GM10847 (cell line): ENCODE measurements around the gene TMEM45A.

Experiments used
- POLR2A ChIP-seq: IDR thresholded peaks from 2 replicates; pipeline ENCODE4 v1.6.1; 2011; ENCODE audit not compliant: insufficient read length; ENCODE audit errors: extremely low read depth

TMEM45A gene

DNA sequence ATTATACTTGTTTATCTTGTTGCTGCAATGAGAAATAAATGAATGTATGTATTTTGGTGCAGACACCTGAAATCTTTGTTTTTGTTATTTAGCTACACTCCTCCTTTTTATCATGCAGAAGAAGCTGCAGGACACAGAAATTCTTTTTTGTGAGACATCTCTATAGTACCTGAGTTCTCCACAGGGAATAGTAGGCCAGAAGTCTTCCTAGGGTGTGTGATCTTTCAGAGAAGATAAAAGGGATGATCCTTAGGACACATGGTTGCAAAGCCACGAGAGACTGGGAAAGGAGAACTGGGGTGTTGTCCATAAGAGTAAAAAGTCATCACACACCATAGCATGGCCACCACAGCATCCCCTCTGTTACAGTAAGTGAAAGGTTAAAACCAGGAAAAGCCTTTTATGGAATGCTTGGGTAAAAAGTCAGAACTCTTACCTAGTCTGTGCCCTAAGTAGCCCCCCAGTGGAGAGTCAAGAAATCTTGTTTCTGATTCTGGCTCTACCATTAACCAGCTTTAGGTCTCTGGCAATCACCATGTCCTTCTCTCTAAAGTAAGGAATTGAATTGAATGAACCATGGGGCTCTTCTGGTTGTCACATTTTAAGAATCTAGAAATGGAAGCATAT, 85.1 kb downstream of the TMEM45A start:
- TF ChIP-seq POLR2A: no peak

DNA sequence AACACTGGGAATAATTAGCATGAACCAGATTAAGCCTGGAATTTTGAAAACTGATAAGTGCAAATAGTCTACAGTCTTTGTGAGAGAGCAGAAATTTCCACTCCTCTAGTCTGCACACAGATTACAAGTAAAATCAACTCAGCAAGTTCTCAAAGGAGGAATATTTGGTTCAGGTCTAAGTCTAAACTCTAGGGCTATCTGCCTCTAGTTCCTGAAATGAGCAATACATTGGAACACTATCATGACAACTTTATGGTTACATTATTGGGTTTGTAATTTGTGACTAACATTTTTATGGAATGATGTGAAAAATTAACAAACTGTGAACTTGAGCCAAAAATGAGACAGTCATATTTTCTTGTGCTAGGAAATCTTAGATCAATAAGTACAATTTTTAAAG, 86.2 kb downstream of the TMEM45A start:
- TF ChIP-seq POLR2A: no peak

DNA sequence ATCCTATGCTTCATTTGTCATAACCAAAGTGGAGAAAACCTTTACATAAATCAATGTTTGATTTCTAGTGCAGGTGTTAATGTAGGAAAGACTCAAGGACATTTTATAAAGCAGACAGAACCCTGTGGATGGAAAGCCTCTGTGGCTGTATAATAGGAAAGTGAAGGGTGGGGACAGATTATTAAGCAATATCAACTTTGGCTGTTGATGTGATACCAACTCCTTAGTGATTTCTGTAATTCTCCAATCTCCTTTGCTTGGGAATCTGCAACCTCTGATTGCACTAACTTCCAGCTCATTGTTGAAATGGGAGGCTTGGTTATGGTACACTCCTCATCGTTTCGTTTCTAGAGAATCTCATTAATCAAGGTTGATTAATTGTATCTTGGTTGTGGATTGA, 87.7 kb downstream of the TMEM45A start:
- no peak for TF ChIP-seq POLR2A

DNA sequence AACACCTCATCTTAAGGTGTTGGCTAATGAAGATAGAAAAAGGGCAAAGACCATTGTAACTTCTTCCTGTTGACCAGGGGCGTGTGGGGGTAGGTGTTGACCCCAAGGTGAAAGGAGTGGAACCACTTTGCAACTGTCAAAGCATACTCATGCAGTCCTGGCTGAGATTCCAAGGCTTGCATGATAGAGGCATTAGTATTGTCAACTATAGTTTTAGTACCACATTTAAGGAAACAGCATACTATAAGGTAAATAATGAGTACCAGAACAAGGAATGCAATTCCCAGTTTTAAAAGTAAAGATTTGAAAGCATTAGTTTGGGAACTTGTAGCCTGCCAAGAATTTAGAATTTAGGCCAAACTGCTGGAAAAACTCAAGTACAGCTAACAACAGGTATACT, 89.2 kb downstream of the TMEM45A start:
- TF ChIP-seq POLR2A: no peak

DNA sequence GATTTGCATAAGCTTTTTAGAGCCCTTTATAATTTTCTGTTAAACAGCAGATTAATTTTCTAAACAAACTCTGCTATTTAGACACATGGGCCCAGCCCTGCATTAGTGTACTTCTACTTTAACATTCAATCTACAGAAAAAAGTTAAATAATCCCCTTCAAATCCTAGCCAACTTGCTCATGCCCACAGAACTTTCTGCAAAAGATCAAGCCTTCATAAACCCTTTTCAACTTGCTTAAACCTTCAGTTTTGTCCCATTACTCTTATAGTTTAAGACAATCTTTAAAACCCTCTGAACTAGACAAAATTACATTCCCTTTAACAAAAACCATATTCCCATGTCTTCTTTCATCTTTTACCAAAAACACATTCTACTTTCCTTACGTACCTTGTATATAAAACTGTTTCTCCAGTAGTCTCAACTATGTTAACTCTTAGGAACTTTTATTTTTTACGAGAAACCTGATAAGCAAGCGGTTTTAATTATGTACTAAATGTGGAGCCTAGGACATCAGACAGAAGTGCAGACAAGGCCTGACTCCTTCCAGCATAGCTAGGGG, 91.8 kb downstream of the TMEM45A start:
- TF ChIP-seq POLR2A: no peak

DNA sequence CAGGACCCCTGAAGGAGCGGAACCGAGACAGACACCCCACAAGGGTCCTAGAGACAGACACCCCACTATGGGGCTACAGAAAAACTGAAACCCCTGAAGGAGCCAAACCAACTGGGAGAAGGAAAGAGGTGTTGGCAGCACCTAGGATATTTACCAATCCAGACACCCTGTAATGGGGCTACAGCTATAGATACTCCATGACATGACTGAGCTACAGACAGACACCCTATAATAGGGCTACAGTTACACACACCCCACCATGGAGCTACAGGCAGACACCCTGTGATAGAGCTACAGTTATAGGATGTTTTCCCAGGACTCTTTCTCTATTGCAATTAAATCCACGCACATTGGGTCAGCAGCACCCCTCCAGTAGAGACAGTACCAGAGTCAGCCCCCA, 94.4 kb downstream of the TMEM45A start:
- no peak for TF ChIP-seq POLR2A

DNA sequence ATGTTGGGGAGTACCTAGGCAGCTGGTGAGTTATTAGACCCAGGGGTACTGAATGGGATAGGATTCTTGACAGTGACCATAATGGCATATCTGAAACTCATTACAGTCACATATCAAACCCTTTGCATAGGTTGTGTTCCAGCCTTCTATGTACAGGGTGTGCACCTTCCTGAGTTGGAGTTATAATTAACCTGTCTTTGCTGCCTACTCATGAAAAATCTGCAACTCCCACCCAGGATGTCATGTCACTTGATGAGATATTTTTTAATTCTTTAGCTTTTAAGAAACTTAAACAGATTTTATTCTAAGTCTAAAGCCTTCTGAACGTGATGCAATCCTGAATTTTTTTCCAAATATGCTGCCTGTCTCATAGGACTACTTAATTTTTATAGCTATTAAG, 95.8 kb downstream of the TMEM45A start:
- no peak for TF ChIP-seq POLR2A

DNA sequence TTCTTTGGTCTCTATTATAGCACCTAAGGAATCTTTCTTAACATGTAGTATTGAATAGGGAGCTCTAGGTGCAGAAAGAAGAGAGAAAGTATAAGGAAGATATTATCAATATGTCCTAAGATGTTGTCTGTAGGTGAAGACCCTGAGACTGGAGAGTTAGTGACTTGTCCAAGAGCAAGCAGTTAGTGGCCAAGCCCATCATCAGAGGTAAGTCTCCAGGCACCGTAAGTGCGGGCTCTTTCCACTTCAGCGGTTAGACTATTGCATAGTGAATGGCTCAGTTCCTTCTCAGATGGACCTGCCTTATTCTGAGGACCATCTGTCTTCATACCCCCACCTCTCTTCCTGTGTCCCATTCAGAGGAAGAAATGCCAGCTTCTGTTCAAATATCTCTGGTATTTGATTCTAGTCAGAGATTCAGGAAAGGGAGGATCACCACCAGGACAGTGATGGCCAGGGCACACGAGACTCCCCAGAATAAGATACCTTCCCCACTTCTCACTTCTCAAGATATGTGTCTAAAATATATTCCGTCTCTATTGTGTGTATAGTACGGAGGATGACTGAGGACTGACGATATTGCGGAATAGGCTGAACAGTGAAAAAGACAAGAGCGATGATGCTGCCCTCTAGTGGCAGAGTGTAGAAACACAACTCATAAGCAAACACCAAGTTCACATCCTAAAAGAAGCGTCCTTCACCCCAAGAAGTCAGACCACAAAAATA, 97.9 kb downstream of the TMEM45A start:
- no peak for TF ChIP-seq POLR2A

DNA sequence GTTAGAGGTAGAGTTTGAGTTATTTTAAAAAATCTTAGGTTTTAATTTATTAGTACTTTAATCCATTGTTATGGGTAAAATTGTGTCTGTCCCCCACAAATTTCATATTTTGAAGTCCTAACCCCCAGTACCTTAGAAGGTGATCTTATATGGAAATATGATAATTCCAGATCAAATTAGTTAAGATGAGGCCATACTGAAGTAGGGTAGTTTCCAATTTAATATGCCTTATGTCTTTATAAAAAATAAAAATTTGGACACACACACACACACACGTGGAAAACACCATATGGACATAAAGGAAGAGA, 98.4 kb downstream of the TMEM45A start:
- no peak for TF ChIP-seq POLR2A

DNA sequence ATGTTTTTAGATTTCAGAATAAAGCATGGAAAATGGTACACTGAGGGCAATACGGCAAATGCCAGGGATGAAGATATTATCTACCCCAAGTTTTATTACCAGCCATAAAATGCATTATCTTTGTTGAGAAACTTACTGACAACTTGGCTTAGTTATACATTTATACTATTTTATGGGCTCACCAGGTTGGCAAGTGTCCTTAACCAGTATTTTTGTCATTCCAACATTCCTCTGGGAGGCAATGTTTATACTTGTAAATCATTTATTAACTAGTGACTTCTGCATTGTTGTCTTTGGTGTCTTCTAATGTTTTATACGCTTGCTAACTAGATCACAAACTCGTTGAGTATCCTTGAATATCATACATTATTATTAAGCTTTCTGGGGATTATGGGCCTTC, 99.0 kb downstream of the TMEM45A start:
- TF ChIP-seq POLR2A: no peak

DNA sequence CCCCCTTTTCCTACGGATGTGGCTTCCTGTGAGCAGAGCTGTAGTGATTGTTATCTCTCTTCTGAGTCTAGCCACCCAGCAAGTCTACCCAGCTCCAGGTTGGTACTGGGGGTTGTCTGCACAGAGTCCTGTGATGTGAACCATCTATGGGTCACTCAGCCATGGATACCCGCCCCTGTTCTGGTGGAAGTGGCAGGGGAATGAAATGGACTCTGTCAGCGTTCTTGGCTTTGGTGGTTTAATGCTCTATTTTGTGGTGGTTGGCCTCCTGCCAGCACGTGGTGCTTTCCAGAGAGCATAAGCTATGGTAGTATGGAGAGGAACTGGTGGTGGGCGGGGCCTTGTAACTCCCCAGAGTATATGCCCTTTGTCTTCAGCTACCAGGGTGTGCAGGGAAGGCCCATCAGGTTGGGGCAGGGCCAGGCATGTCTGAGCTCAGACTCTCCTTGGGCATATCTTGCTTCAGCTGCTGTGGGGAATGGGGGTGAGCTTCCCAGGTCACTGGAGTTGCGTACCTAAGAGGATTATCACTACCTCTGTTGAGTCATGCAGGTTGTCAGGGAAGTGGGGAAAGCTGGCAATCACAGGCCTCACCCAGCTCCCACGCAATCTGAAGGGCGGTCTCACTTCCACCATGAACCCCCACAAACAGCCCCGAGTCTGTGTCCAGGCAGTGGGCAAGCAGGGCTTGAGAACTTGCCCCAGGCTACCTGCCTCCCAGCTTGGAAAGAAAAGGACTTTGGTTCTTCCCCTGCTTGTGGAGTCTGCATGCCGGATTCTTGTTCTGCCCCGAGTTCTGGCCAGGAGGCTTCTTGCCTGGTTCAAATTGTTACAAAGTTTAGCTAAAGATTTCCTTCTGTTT, 108.0 kb downstream of the TMEM45A start:
- no peak for TF ChIP-seq POLR2A

DNA sequence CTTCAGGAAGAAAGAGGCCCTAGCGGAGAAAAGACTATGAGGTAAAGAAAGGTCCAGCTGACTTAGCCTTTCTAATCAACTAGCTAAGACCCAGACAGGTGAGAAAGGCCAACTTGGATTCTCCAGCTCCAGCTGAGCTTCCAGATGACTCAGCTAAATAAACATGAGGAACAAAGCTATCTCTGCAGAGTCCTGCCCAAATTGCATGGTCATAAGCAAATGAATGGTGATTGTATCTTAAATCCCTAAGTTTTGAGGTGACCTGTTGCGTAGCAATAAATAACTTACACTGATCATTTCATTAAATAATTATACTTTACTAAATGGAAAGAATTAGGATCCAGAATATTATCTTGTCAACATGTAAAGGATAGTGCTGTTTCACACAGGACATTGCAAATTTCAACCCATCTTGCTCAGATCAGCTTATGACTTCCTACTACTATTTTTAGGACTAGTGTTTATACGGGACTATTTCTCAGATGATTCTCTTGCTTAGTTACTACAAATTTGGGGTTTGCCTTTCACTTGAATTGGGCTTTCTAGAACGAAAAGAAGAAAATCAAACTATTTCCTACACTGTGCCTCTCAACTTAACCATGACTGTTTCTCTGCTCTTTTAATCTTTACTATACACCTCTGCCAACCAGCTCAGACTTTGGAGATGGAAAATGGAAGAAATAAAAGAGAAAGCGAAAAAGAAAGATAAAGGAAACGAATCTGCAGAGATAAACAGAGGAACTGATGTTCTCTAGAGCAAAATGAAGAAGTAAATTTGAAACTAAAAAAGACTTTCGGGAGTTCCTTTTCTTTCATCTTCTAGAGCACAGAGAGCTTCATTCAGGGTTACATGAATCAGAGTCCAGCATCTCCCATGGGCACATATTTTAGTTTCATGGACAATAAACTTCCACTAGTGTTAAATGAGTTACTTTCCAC, 110.4 kb downstream of the TMEM45A start:
- TF ChIP-seq POLR2A: no peak

DNA sequence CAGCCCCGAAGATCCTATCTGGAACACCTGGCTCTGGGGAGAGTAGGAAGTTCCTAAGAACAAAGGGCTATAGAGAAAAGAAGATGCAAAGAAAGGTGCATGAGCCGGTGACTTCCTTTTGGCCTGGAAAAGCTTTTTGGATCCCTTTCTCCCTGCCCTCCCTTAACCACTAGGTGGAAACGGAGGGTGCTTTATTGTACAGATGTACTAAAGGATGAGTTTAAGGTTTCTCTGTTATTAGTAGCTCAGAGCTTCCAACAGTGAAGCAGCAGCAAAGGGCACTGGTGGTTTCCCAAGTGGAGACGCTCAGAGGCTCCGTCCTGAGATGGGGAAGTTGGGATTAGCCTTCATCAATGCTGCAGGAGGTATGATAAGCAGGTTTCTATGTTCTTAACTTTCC, 111.0 kb downstream of the TMEM45A start:
- TF ChIP-seq POLR2A: no peak

DNA sequence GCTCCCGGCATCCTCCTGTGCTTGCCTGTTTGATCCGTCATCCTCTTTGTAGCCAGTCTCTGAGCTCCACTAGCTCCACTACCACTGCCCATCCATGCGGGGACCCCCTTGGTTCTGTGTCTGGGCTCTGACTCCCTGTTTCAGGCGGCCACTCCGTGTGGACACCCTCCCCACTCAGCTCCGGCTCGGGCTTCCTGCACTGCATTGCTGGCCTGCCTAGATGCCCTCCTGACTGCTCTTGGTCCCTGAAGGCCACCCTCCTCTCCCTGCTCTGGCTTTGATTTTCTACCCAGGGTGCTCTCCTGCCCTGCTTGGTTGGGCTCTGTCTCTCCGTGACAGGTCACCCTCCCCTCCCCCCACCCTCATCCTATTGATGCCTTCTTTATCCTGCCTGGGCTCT, 112.9 kb downstream of the TMEM45A start:
- no peak for TF ChIP-seq POLR2A
